NCI-H1930 (cell line): ENCODE results near the gene IL17C.
A peak's percentile ranks its signal among the peaks of the same experiment; 100 is the strongest.

Experiments used
- DNase-seq, 2 experiments: peaks; one replicate each; lab custom pipeline; 2025; lab: John Stamatoyannopoulos, UW

Gene IL17C

GRCh38 chr16:88686062-88686438, 47.7 kb downstream of the IL17C start:
- DNase-seq: no peak

DNA sequence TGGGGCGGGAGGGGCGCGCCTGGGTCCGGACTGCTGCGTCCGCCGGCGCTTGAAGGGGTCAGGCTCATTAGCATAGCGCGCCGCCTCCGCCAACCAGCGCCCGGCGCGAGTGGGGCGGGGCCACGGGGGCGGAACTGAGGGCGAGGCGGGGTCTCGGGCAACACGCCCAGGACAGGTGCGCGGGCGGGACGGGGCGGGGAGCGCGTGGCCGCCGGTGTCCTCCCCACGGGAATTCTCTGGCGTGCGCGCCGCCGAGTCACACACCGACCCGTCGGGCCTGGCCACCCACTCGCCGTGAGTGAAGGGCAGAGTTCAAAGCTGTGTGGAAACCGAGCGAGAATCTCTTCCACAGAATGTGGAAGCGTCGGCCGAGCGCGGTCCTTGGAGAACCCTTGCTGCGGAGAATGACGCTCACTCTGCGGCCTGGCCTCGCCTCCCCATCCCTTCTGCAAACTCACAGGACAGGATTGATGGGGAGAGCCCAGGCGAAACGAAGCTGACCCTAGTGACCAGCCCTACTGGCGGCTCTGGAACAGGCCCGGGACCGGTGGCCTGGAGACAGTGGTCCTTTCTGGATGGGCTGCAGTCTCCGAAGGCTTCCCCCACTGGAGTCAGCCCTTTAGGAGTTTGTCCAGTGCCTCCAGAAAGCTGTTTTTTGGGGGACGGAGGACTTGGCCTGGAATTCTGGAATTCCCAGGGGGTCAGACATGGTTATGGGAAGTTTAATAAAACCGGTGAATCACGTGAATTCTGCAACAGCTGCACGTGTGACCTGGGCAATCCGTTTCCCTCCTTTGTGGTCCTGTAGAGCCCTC, 48.3 kb downstream of the IL17C start, which contains the start of gene SNAI3:
Gene SNAI3, minus strand, starts transcription at position 69 of the 815 bp plus-strand sequence. CDS start 101 bp downstream, outside the sequence.
- peak; percentile 53 to 64 for DNase-seq

DNA sequence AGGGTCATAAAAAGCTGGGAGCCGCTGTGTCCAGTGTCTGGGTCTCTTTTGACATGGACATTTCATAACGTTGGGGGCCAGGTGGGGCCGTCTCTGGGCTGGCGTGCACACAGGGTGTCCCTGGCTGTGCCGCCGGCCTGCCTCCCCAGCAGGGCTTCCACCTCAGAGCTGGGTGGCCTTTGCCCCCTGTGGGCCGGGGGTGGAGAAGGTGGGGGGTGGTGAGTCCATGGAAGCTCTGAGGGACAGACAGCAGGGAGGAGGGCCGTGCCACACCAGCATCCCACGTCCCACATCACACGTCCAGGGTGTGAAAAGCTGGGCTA, 48.8 kb downstream of the IL17C start:
- no peak for DNase-seq

- DNase-seq: no peak
Measured at GRCh38 chr16:88687676-88688012, 49.3 kb downstream of the IL17C start.

DNA sequence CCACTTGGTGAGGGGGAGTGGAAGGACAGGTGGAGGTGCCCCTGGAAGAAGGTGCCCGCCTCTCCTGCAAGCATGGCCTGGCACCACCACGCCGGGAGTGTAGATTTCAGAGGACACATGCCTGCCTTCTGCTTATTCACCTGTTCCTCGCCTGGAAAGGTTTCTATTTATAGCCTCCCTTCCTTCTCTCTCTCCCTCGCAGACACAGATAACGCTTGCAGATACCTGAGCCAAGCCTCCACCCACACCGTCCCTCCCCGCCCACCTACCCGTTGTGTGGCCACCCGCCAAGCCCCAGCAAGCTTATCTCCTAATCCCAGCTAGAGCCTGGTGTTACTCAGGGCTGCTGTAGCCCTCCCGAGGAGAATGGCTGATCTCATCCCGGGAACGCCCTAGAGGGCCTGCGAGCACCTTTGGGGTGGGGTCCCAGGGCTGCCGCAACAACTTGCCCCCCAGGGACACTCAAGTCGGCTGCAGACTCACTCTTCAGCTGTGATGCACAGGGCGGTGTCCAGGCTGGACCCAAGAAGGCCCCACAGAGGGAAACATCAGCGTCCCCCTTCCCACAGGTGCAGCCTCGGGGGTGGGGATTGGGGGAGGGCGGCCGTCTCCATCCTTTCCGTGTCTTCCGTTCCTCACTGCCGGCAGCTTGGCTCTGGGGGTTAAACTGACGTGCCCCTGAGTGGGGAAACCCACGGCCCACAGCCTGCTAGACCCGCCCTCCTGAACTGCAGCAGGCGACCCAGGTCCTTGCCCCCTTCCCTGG, 49.8 kb downstream of the IL17C start:
- no peak for DNase-seq
